Nephron progenitor cell (in vitro differentiated cells): ENCODE results near the gene IGFBP7.

Source experiments
- DNase-seq: peaks from one replicate; pipeline ENCODE4 v3.0.0; 2021
- H3K27ac Mint-ChIP-seq: 2 replicates; pipeline ENCODE4 v1.8.0; 2021; ENCODE audit warnings: mild to moderate bottlenecking, moderate library complexity, mixed read lengths
- H3K27me3 Mint-ChIP-seq: 2 replicates; pipeline ENCODE4 v1.8.0; 2021; ENCODE audit warnings: mild to moderate bottlenecking, low read depth, mixed read lengths; ENCODE audit not compliant: poor library complexity
- H3K36me3 Mint-ChIP-seq: 2 replicates; pipeline ENCODE4 v1.8.0; 2021; ENCODE audit warnings: low read depth, mixed read lengths
- H3K4me1 Mint-ChIP-seq: 2 replicates; pipeline ENCODE4 v1.8.0; 2021; ENCODE audit warnings: mixed read lengths
- H3K4me3 Mint-ChIP-seq: 2 replicates; pipeline ENCODE4 v1.8.0; 2021; ENCODE audit warnings: mild to moderate bottlenecking, moderate library complexity, mixed read lengths
- H3K9me3 Mint-ChIP-seq: 2 replicates; pipeline ENCODE4 v1.8.0; 2021; ENCODE audit warnings: mild to moderate bottlenecking, moderate library complexity, mixed read lengths
- CTCF ChIP-seq: fragments of 200-600 bp; sonication (generic); IDR thresholded peaks from 2 replicates; pipeline ENCODE4 v1.5.0; 2021; ENCODE audit warnings: antibody characterized with exemption

IGFBP7 gene

GRCh38 chr4:57086031-57086723 is 24.0 kb downstream of the IGFBP7 start:
- DNase-seq = no peak
- H3K27ac Mint-ChIP-seq = no peak overlapping the region
- H3K4me3 Mint-ChIP-seq = no peak overlapping the region
- peaks cover 11% of the 10 kb centered on the region for H3K36me3 Mint-ChIP-seq
- peaks cover 17% of the 10 kb centered on the region for H3K9me3 Mint-ChIP-seq
- no peaks in the 10 kb centered on the region for H3K27me3 Mint-ChIP-seq
- peaks cover 6% of the 10 kb centered on the region for H3K4me1 Mint-ChIP-seq
- TF ChIP-seq CTCF = no peak

GRCh38 chr4:57085278-57085677 is 24.9 kb downstream of the IGFBP7 start:
- no peak for DNase-seq
- no peaks in the 10 kb centered on the region for H3K27me3 Mint-ChIP-seq
- H3K27ac Mint-ChIP-seq = no peak overlapping the region
- H3K4me1 Mint-ChIP-seq = peaks cover 7% of the 10 kb centered on the region
- no peak overlapping the region for H3K4me3 Mint-ChIP-seq
- peaks cover 11% of the 10 kb centered on the region for H3K36me3 Mint-ChIP-seq
- H3K9me3 Mint-ChIP-seq = peaks cover 17% of the 10 kb centered on the region
- TF ChIP-seq CTCF = no peak

- H3K4me1 Mint-ChIP-seq = peaks cover 12% of the 10 kb centered on the region
- H3K27me3 Mint-ChIP-seq = no peaks in the 10 kb centered on the region
- no peak overlapping the region for H3K27ac Mint-ChIP-seq
- no peak for TF ChIP-seq CTCF
- H3K9me3 Mint-ChIP-seq = peaks cover 17% of the 10 kb centered on the region
- DNase-seq = no peak
- peaks cover 11% of the 10 kb centered on the region for H3K36me3 Mint-ChIP-seq
- no peak overlapping the region for H3K4me3 Mint-ChIP-seq
Measured at GRCh38 chr4:57084360-57084759, 25.8 kb downstream of the IGFBP7 start.

- DNase-seq = no peak
- H3K4me1 Mint-ChIP-seq = peaks cover 25% of the 10 kb centered on the region
- no peak for TF ChIP-seq CTCF
- H3K9me3 Mint-ChIP-seq = peaks cover 17% of the 10 kb centered on the region
- no peaks in the 10 kb centered on the region for H3K27me3 Mint-ChIP-seq
- H3K36me3 Mint-ChIP-seq = peaks cover 11% of the 10 kb centered on the region
- no peak overlapping the region for H3K27ac Mint-ChIP-seq
- H3K4me3 Mint-ChIP-seq = no peak overlapping the region
Measured at GRCh38 chr4:57083090-57083489, 27.1 kb downstream of the IGFBP7 start.

DNA sequence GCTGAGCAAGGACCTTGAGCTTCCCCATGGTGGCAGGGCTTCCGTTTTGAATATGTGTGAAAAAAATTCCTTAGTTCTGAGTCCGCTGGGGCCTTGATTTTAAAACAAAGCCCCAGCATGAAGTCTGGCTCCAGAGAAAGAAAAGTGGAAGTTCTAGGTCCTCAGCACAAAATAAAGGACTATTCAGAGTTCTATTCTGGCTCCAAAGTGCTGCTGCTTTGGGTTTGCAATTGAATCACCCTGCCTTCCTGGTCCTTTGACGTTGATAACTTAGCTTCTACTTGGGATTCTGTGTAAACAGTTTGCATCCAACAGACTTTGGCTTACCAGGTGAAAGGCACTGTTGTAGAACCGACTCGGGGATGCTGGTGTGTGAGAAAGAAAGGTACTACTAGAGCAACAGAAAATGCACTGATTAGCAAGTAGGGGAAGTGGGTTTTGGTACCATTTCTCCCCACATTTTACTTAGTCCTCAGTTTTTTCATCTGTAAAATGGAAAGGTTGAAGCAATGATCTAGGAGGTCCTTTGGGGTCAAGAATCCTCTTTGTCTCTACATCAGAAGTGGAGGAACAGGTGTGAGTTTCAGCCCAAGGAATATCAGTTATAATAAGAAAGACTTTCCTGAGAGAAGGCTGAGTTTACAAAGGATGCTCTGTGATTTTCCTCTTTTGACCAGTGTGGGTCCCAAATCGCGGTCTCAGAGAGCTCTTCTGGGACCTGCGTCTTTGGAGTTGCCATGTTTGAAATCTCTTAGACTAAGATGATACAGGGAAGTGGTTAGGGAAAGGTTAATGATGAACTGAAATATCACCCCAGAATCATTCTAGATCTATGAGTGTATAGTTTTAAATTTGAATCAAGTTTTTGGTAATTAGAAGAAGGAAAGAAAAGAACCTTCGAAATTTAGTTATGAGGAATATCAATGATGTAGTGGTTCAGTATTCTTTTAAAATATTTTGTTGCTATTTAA is 28.2 kb downstream of the IGFBP7 start:
- H3K9me3 Mint-ChIP-seq = peaks cover 17% of the 10 kb centered on the region
- peaks cover 30% of the 10 kb centered on the region for H3K4me1 Mint-ChIP-seq
- no peak for TF ChIP-seq CTCF
- peaks cover 11% of the 10 kb centered on the region for H3K36me3 Mint-ChIP-seq
- no peaks in the 10 kb centered on the region for H3K27me3 Mint-ChIP-seq
- no peak overlapping the region for H3K4me3 Mint-ChIP-seq
- H3K27ac Mint-ChIP-seq = no peak overlapping the region
- DNase-seq = no peak
